ENCODE data around the gene PSMG4. TPM values are rescaled to one million over a fixed set of nuclear protein-coding genes. Genes with fewer than 3 reads are reported as not detected.

Gene PSMG4
- total and polyA plus RNA-seq, 10 of the 15 experiments (the other 5 are each of a cell fraction or from before 2014, with no cell fraction given), result 7.1 to 62.6 (median 29.8) TPM

- CTCF ChIA-PET, result interaction anchor here (1.3 kb wide), 1 partner anchor 15 kb away, joined by 4 read pairs; no protein-coding TSS in a partner anchor
Observed at GRCh38 chr6:3220366-3220765, 38.4 kb upstream of the PSMG4 start.

More at GRCh38 chr6:3220366-3220765, 38.4 kb upstream of the PSMG4 start:
- Histone ChIP-seq H3K9me3 (replicated peaks; ENCODE audit: control insufficient read depth, insufficient read depth, low read length) (no peaks in the 10 kb centered on the region; the same call in 2 of the 3 replicates), H3K4me3 (no peak overlapping the region), H3K36me3 (ENCODE audit: control insufficient read depth in 2 of 2, insufficient read depth in 2 of 2, low read length in 1 of 2) (no peaks in the 10 kb centered on the region), H3K27me3 (replicated peaks in 1 of 2; ENCODE audit: control insufficient read depth in 2 of 2, insufficient read depth in 2 of 2, low read length in 1 of 2) (no peaks in the 10 kb centered on the region), H3K4me1 (ENCODE audit: control insufficient read depth, insufficient read depth, low read length) (no peaks in the 10 kb centered on the region), H3K4me2 (ENCODE audit: control insufficient read depth, insufficient read depth) (no peak overlapping the region), H3K79me2 (ENCODE audit: control insufficient read depth, insufficient read depth, low read length) (no peaks in the 10 kb centered on the region), H3K9ac (ENCODE audit: control insufficient read depth, insufficient read depth, low read length) (no peak overlapping the region), H3K27ac (ENCODE audit: control insufficient read depth, insufficient read depth) (no peak overlapping the region), H4K20me1 (ENCODE audit: control insufficient read depth, insufficient read depth) (no peaks in the 10 kb centered on the region), H2AFZ (ENCODE audit: control insufficient read depth, low read depth, low read length) (no peak overlapping the region)
- no TSS peak for BruUV-seq (replicated peaks)
- SMC1A ChIA-PET (ENCODE audit: uncharacterized antibody, unreplicated experiment), result interaction anchor here (1.0 to 1.3 kb wide), 2 partner anchors 17 to 31 kb away, joined by 3 read pairs; no protein-coding TSS in a partner anchor
- WGBS (ENCODE audit: insufficient coverage, insufficient replicate concordance, low lambda C conversion rate, missing lambda C conversion rate), result 66% methylated on average over 2 of the region's 2 CpGs
- intact Hi-C loops (cut with micrococcal nuclease; ENCODE audit: unreplicated experiment), result no loop called here
- TF ChIP-seq RB1 (IDR thresholded peaks at IDR 0.05; ENCODE audit: borderline replicate concordance) (no peak), JUNB (IDR thresholded peaks at IDR 0.05) (no peak), ATF7 (IDR thresholded peaks at IDR 0.05; ENCODE audit: low read depth) (no peak), SMAD5 (IDR thresholded peaks at IDR 0.05; ENCODE audit: low read depth) (no peak), SREBF1 (IDR thresholded peaks at IDR 0.05; ENCODE audit: low read length) (no peak), IRF5 (IDR thresholded peaks at IDR 0.05; ENCODE audit: borderline replicate concordance) (no peak), ZNF217 (IDR thresholded peaks at IDR 0.05) (no peak), NFIC (IDR thresholded peaks at IDR 0.05; ENCODE audit: low read depth, low read length) (no peak), E2F8 (IDR thresholded peaks at IDR 0.05; ENCODE audit: low read depth, partially characterized antibody) (no peak), NRF1 (conservative IDR thresholded peaks at IDR 0.05; ENCODE audit: low read depth, low read length) (no peak), POLR2AphosphoS2 (IDR thresholded peaks at IDR 0.05; ENCODE audit: low read depth, low read length) (no peak), MYC (IDR thresholded peaks at IDR 0.05; ENCODE audit: insufficient read depth, insufficient read length, insufficient replicate concordance, low read length, severe bottlenecking) (no peak), ZSCAN29 (IDR thresholded peaks at IDR 0.05) (no peak), PKNOX1 (IDR thresholded peaks at IDR 0.05) (no peak), SMAD1 (IDR thresholded peaks at IDR 0.05; ENCODE audit: low read depth, partially characterized antibody) (no peak), ELK1 (IDR thresholded peaks at IDR 0.05; ENCODE audit: low read depth, low read length) (no peak)
- FAIRE-seq (no peak), ATAC-seq (peak; percentile 46), DNase-seq (ENCODE audit: low read depth, low spot score) (no peak)
- in situ Hi-C loops (cut with MboI), result no loop called here
- RAD21 ChIA-PET (ENCODE audit: unreplicated experiment), result interaction anchor here (1.0 to 1.7 kb wide), 2 partner anchors 10 to 59 kb away, joined by 3 to 4 read pairs; no protein-coding TSS in a partner anchor
- POLR2A ChIA-PET, result interaction anchor here (0.7 kb wide), 1 partner anchor 24 kb away, joined by 3 read pairs; no protein-coding TSS in a partner anchor

All from GM12878 (cell line).